Uterus (tissue), 2 donors: Measurements from ENCODE around the gene DRC7.

Source experiments
- CTCF ChIP-seq, 4 experiments: fragments of 200-600 bp in 2 of 4; fragments of 450-650 bp in 2 of 4; sonication (generic) in 2 of 4; IDR thresholded peaks; one replicate each; pipeline ENCODE4 v1.5.1; 2016 to 2019; ENCODE audit warnings: antibody characterized with exemption in 4 of 4, mild to moderate bottlenecking in 2 of 4, moderate library complexity in 1 of 4
- POLR2A ChIP-seq, 2 donors: fragments of 450-650 bp; IDR thresholded peaks; one replicate each; pipeline ENCODE4 v1.6.1; 2016; ENCODE audit warnings: antibody characterized with exemption in 2 of 2, mild to moderate bottlenecking in 1 of 2, moderate library complexity in 1 of 2

DNA sequence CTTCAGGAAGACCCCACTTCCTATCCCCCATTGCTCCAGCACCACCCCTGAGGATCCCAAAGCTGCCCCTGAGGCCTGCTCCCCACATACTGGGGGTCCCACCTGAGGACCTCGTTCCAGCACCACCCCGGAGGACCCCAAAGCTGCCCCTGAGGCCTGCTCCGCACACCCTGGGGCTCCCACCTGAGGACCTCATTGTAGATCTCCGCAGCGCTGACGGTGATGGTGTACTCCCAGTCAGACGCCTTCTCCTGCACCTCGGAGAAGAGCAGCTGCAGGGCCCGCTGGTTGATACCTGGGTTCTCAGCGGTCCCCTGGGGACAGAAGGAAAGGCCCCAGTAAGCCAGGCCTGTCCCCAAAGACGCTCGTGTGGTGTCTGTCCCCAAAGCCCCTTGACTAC is 67.4 kb downstream of the DRC7 start:
- TF ChIP-seq CTCF (IDR thresholded peaks at IDR 0.05) (no peak), POLR2A (IDR thresholded peaks at IDR 0.05) (no peak)
